ENCODE data around the gene CAB39.

- TF ChIP-seq CTCF (IDR thresholded peaks at IDR 0.05; ENCODE audit: extremely low read depth in 1 of 2, insufficient read depth in 1 of 2, low read depth in 1 of 2, low read length in 2 of 2) (no peak), EZH2 (IDR thresholded peaks at IDR 0.05; ENCODE audit: borderline replicate concordance, low read depth, low read length, severe bottlenecking) (no peak), MAX (IDR thresholded peaks at IDR 0.05; ENCODE audit: insufficient read depth, insufficient read length) (no peak), GATA2 (IDR thresholded peaks at IDR 0.05; ENCODE audit: insufficient read depth, insufficient read length, low read depth, low read length) (no peak), POLR2AphosphoS5 (IDR thresholded peaks at IDR 0.05; ENCODE audit: insufficient read depth, low read depth, low read length) (no peak), POLR2A (IDR thresholded peaks at IDR 0.05; ENCODE audit: low read depth, low read length) (no peak), JUN (IDR thresholded peaks at IDR 0.05; ENCODE audit: borderline replicate concordance, insufficient read depth, insufficient read length, low read depth) (no peak), FOS (IDR thresholded peaks at IDR 0.05; ENCODE audit: borderline replicate concordance, insufficient read depth, low read length) (peak; percentile 82), MYC (IDR thresholded peaks at IDR 0.05; ENCODE audit: low read depth, low read length) (no peak)
These were observed 28.1 kb upstream of the CAB39 start for GRCh38 chr2:230684270-230685168.

Data from endothelial cell of umbilical vein (primary cell).